Measurements from ENCODE around the gene FKBP8. TPM values are rescaled to one million over a fixed set of nuclear protein-coding genes. Genes with fewer than 3 reads are reported as not detected.

The FKBP8 gene
- polyA plus RNA-seq, 1 donor (not counting 4 experiments of a cell fraction or from before 2014, with no cell fraction given), result 115 TPM

- H3K36me3 ChIP-seq (ENCODE audit: control insufficient read depth in 2 of 2, extremely low read depth in 1 of 2, insufficient read depth in 2 of 2, low read length in 2 of 2), result peaks cover 0 to 7% of the 10 kb centered on the region in 2 experiments
- no peak overlapping the region for H3K27ac ChIP-seq (ENCODE audit: control insufficient read depth, insufficient read depth, low read length)
- DNase-seq (ENCODE audit: low read depth, low spot score) (no peak), FAIRE-seq (no peak)
- H3K4me3 ChIP-seq (ENCODE audit: control insufficient read depth in 2 of 3, extremely low read depth in 1 of 3, insufficient read depth in 2 of 3, low read depth in 1 of 3, low read length in 3 of 3), result no peak overlapping the region
- H3K9me3 ChIP-seq (ENCODE audit: control insufficient read depth, low read depth, low read length), result no peaks in the 10 kb centered on the region
- TF ChIP-seq CTCF (optimal IDR thresholded peaks at IDR 0.05 in 1 of 3, IDR thresholded peaks at IDR 0.05 in 1 of 3, conservative IDR thresholded peaks at IDR 0.05 in 1 of 3; ENCODE audit: extremely low read depth in 1 of 3, insufficient read depth in 2 of 3, low read length in 3 of 3), result no peak
- no peak for TF ChIP-seq EZH2 (IDR thresholded peaks at IDR 0.05; ENCODE audit: low read length)
- dilution Hi-C loops (cut with MboI; ENCODE audit: extremely low pct_ligation_motif_present, low sequenced_read_pairs), result no loop called here
- H3K4me1 ChIP-seq (ENCODE audit: control insufficient read depth, extremely low read depth, insufficient read depth, low read length), result peaks cover 40% of the 10 kb centered on the region
- H3K9me1 ChIP-seq (ENCODE audit: control insufficient read depth, extremely low read depth, insufficient read depth, low read length), result peaks cover 18% of the 10 kb centered on the region
- H3K27me3 ChIP-seq (ENCODE audit: control insufficient read depth, extremely low read depth, insufficient read depth, low read length), result no peaks in the 10 kb centered on the region
- no peak overlapping the region for H3K4me2 ChIP-seq (ENCODE audit: control insufficient read depth, extremely low read depth, insufficient read depth, low read depth, low read length)
- H2AFZ ChIP-seq (ENCODE audit: control insufficient read depth, low read length), result no peak overlapping the region
- H3K9ac ChIP-seq (ENCODE audit: control insufficient read depth, extremely low read depth, insufficient read depth, low read length), result no peak overlapping the region
- H3K79me2 ChIP-seq (ENCODE audit: control insufficient read depth, insufficient read depth, low read length), result peaks cover 95% of the 10 kb centered on the region
- H4K20me1 ChIP-seq (ENCODE audit: control insufficient read depth, extremely low read depth, insufficient read depth, low read length), result peaks cover 58% of the 10 kb centered on the region
These were observed 41.1 kb downstream of the FKBP8 start for GRCh38 chr19:18502246-18502637.

- TF ChIP-seq CTCF (optimal IDR thresholded peaks at IDR 0.05 in 1 of 3, IDR thresholded peaks at IDR 0.05 in 1 of 3, conservative IDR thresholded peaks at IDR 0.05 in 1 of 3; ENCODE audit: extremely low read depth in 1 of 3, insufficient read depth in 2 of 3, low read length in 3 of 3), result no peak
- no peak for TF ChIP-seq EZH2 (IDR thresholded peaks at IDR 0.05; ENCODE audit: low read length)
- Histone ChIP-seq H3K9me3 (ENCODE audit: control insufficient read depth, low read depth, low read length) (no peaks in the 10 kb centered on the region), H3K4me3 (ENCODE audit: control insufficient read depth in 2 of 3, extremely low read depth in 1 of 3, insufficient read depth in 2 of 3, low read depth in 1 of 3, low read length in 3 of 3) (no peak overlapping the region), H4K20me1 (ENCODE audit: control insufficient read depth, extremely low read depth, insufficient read depth, low read length) (peaks cover 57% of the 10 kb centered on the region), H3K9ac (ENCODE audit: control insufficient read depth, extremely low read depth, insufficient read depth, low read length) (no peak overlapping the region), H2AFZ (ENCODE audit: control insufficient read depth, low read length) (no peak overlapping the region), H3K27me3 (ENCODE audit: control insufficient read depth, extremely low read depth, insufficient read depth, low read length) (no peaks in the 10 kb centered on the region), H3K36me3 (ENCODE audit: control insufficient read depth in 2 of 2, extremely low read depth in 1 of 2, insufficient read depth in 2 of 2, low read length in 2 of 2) (peaks cover 0 to 7% of the 10 kb centered on the region in 2 experiments), H3K4me2 (ENCODE audit: control insufficient read depth, extremely low read depth, insufficient read depth, low read depth, low read length) (no peak overlapping the region), H3K27ac (ENCODE audit: control insufficient read depth, insufficient read depth, low read length) (no peak overlapping the region), H3K4me1 (ENCODE audit: control insufficient read depth, extremely low read depth, insufficient read depth, low read length) (peaks cover 40% of the 10 kb centered on the region), H3K79me2 (ENCODE audit: control insufficient read depth, insufficient read depth, low read length) (peaks cover 93% of the 10 kb centered on the region), H3K9me1 (ENCODE audit: control insufficient read depth, extremely low read depth, insufficient read depth, low read length) (peaks cover 14% of the 10 kb centered on the region)
- FAIRE-seq (no peak), DNase-seq (ENCODE audit: low read depth, low spot score) (no peak)
- dilution Hi-C loops (cut with MboI; ENCODE audit: extremely low pct_ligation_motif_present, low sequenced_read_pairs), result no loop called here
These were observed 41.5 kb downstream of the FKBP8 start for GRCh38 chr19:18501832-18502231.

Data from keratinocyte (primary cell).